Stimulated activated CD4-positive, alpha-beta T cell treated with anti-CD3 and anti-CD28 coated beads, Interleukin-4, amount 100 ng/mL, for 24 hours (primary cell): ENCODE results near the gene COL9A1.
"Not testable (repeated sequence)": the region's sequence is repeated elsewhere in the genome, so short reads cannot be mapped to it uniquely, and the experiment has no call there.

Experiments
- DNase-seq: peaks from one replicate; pipeline ENCODE4 v3.0.0-alpha.2; 2020

COL9A1 gene

DNA sequence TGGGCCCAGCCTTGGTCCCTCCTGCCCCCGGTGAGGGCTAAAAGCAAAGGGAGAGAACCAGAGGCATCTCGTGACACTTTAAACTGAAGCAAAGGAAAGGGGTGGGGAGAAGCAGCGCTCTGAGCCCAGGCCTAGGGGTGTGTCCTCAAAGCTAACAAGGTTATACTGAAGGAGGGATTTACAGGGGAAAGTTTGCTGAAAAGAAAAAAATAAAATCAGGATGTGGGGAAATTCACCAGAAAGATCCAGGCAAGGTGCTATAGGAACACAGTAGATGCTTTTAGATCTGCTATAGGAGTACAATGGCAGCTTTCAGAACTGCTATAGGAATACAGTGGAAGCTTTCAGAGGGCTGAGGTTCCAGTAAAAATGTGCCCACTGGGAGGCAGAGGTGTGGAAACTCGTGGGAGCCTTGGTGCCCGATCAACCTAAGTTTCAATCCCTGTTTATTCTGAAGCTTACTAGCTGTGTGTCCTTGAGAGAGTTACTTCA lies at the start of gene COL9A1:
TSS of gene COL9A1 (minus strand) at position 51 of the 492 bp plus-strand sequence. CDS start 160 bp downstream, outside the sequence.
- DNase-seq: no peak

DNA sequence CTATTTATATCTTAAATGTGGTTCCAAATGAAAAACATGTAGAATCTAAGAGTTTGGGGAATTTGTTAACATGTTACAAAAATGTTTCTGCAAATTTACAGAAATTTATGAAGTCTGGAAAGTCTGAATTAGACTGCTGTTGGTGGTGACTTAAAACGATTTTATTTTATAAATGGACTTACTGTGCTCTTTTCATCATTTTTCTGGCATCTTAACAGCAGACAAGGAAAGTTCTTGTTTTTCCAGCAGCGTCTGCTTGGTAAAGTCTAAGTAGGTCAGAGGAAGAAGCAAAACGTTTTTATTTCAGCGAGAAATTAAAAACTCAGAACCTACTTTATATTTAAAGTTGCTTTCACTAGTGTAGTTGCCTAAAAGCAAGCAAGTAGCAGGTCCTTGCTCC lies 48.6 kb upstream of the COL9A1 start:
- no peak for DNase-seq

- no peak for DNase-seq
Observed at GRCh38 chr6:70345619-70346018, 42.7 kb upstream of the COL9A1 start.

- no peak for DNase-seq
Observed at GRCh38 chr6:70343313-70343712, 40.4 kb upstream of the COL9A1 start.

GRCh38 chr6:70339810-70340209 lies 36.9 kb upstream of the COL9A1 start:
- DNase-seq: not testable (repeated sequence)

- DNase-seq: no peak
Observed at GRCh38 chr6:70338775-70339174, 35.9 kb upstream of the COL9A1 start.

GRCh38 chr6:70337743-70338105 lies 34.8 kb upstream of the COL9A1 start:
- no peak for DNase-seq

DNA sequence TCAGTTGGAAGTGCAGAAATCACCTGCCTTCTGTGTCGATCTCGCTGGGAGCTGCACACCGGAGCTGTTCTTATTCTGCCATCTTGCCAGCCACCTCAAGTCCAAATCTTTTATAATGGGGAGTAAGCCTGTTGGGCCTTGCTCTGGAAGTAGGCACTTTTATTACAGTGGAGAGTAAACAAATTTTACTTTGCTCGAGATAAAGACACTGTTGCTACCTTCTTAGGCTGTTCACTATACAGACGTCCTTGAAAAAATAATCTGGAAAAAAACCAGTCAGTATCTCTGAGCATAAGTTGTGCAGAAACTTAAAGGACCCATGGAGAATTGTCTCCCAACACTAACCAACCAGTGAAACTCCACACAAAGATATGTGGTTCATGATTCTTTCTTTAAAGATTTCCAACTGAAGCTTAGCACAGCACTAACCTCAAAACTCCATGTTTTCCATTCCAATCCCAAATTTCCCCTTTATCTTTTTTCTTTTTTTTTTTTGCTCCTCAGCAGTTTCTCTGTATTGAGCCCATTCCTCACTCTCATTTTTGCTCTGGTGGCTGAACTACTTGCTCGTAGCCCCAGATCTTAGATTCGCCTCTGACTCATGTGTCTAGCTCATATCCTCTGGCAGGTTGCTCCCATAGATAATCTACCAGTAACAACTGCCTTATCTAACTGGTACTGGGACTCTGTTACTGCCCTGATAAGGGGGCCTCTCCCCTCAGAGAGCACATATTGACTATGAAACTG lies 34.3 kb upstream of the COL9A1 start:
- no peak for DNase-seq

DNA sequence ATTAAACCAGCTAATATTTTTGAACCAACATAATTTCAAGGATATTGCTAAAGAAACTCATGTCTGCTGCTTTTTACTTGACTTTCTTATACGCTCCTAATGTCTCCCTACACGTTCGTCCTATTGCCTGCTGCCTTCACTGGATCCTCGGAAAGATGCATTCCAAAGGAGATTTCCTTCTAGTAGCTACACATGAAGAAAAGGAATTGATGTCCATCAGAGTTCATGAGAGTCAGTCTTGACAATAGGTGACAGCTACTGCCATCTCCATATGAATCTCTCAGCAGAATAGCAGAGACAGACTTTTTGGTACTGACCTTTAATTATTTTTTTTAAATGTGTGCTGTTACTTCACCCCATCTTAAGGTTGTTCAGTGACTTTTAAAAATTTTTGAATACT lies 24.2 kb upstream of the COL9A1 start:
- no peak for DNase-seq

DNA sequence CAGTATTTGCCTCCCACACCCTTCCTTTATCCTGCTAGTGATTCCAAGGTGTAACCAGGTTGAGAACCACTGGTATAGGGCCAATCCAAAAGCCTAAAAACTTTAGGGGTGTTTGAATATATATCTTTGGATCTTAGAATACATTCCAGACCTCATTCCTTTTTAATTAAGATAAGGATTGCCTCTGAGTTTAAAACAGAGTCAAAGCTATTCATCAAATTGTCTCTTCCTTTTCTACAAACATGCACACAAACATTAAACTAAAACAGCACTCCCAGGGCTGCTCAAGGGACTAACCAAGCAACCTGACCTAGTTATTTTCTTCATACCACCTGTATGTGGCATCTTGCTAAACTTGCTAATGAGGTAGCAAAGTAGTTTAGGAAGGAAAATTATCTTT lies 22.1 kb upstream of the COL9A1 start:
- DNase-seq: no peak

GRCh38 chr6:70317799-70318198 lies 14.9 kb upstream of the COL9A1 start:
- not testable (repeated sequence) for DNase-seq

- no peak for DNase-seq
Observed at GRCh38 chr6:70315079-70315751, 12.3 kb upstream of the COL9A1 start.

DNA sequence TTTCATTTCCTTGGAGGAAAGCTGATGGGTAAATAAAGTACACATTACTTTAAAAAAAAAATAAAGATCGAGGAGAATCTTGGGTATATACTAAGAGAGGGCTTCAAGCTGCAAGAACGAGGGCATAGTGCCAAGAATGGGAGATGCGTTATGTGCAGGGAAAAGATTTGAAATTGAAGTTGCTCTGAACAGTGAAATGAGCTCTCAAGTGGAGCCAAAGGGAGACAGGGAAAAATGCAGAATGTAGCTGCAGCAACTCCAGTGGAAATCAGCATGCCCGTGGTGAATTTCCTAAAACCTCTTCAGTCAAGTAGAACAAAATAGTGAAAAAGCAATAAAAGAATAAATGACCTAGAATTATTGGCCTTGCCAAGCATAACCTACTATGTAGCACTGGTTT lies 11.4 kb upstream of the COL9A1 start:
- no peak for DNase-seq

DNA sequence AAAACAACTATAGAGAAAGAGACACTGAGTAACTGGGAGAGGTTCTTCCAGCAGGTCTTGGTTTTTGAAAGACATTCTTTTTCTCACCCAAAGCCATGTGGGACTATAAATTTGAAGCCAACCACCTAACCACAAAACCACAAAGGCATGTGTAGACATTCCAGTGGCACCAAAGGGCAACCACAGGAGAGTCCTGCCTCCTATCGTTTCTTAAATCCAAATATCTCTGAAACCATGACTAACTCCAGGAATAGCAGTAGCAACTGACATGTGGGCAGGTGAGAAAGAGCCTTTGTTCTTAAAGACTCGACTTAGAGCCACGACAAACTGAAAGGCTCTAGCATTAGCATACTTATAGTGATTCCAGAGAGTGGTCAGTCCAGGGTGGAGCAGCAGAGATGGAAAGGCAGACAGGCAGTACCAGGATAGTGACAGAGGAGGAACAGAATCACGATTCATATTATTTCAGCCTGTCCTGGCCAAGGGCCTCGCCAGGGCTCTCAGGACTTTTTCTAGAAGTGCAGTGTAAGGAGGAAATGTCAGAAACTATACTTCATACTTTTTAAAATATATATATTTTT lies 9.4 kb upstream of the COL9A1 start:
- no peak for DNase-seq

GRCh38 chr6:70310063-70310694 lies 7.3 kb upstream of the COL9A1 start:
- no peak for DNase-seq

DNA sequence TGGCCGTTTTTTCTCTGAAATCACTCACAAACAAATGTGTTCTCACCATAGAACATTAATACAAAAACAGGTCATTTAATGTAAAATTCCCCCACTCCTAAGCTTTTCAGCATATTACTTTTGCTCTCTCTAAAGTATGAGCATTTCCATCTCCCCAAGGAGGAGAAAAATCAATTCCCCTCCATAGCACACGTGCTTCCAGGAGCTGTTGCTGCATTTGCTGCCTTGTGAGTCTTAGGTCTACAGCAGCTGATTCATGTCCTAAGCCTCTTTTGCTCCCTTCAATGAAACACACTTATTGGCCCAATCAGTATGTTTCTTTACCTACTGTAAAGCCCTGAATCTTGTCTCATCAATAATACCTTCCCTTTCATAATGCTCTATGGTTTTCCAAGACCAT lies 6.4 kb upstream of the COL9A1 start:
- no peak for DNase-seq

GRCh38 chr6:70308142-70308541 lies 5.3 kb upstream of the COL9A1 start:
- DNase-seq: not testable (repeated sequence)

- DNase-seq: no peak
Observed at GRCh38 chr6:70307008-70307407, 4.1 kb upstream of the COL9A1 start.

- DNase-seq: no peak
Observed at GRCh38 chr6:70304616-70305015, 1.7 kb upstream of the COL9A1 start.

DNA sequence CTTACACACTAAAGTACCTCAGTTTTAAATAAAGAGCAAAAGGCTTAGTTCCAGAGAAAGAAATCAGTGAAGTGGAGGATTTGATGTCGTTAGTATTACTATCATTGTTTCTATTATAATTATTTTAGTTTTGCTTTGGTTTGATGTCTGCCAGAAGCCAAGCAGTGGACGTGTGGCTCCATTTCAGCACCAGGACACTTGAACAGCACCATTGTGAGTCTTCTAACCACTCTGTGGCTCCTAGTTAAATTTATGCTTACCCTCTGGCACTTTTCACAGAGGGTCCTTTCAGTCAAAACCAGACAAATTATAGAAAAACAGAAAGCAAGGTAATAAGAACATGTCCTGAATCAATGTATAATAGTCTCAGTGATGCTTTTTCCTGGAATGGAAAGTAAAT lies 3.4 kb downstream of the COL9A1 start:
- DNase-seq: no peak

GRCh38 chr6:70298068-70298467 lies 4.8 kb downstream of the COL9A1 start:
- no peak for DNase-seq

- DNase-seq: no peak
Observed at GRCh38 chr6:70292193-70292592, 10.7 kb downstream of the COL9A1 start.

DNA sequence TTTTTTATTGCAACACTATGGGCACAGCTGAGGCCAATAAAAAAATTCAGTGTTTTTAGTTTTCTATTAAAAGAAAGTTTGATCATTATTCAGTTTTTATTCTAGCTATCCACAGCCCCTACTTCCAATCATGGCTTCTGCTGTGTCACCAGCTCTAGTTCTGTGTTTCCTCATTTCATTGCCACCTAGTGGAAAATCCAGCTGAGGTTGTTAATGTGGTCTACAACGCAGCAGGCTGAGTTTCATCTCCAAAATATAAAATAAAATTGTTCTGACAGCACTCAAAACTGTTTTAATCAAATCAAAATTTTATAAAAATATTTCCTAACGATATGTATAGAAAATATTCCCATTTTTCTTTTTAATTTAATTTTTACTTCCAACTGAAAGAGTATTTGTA lies 13.6 kb downstream of the COL9A1 start:
- DNase-seq: no peak

DNA sequence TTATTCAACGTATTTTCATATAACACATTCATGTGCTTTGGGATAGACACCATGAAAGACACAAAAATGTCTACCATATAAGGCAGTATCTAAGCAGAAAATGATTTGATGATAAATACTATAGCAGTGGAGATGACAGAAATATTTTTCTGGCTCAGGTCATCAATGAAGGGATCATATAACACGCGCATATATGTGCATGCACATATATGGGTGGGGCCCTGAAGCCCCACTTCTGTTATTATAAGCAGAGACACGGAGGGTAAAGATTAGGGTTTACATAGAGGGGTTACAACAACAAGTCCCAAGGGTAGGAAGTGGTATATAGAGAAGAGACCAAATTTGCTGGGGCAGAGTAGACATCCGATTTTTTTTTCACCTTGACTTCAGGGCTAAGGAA lies 16.0 kb downstream of the COL9A1 start:
- no peak for DNase-seq
